ENCODE data around the gene ZEB1. TPM values are rescaled to one million over a fixed set of nuclear protein-coding genes. Genes with fewer than 3 reads are reported as not detected.

Gene ZEB1
- total and polyA plus RNA-seq, 9 of the 15 experiments (the other 6 are each of a cell fraction or from before 2014, with no cell fraction given): 2.1 to 8.4 (median 4.9) TPM

- TF ChIP-seq ZNF655 (CRISPR knock-in tag; IDR thresholded peaks at IDR 0.05) (no peak), ZNF311 (CRISPR knock-in tag; IDR thresholded peaks at IDR 0.05) (no peak), ZNF589 (CRISPR knock-in tag; IDR thresholded peaks at IDR 0.05; ENCODE audit: low read depth) (peak; percentile 38; the same call in 1 of the 2 replicates), ZC3H8 (IDR thresholded peaks at IDR 0.05) (no peak), ETV1 (tag; conservative IDR thresholded peaks at IDR 0.05; ENCODE audit: low read depth) (peak; percentile 93), ARID3B (CRISPR knock-in tag; IDR thresholded peaks at IDR 0.05; ENCODE audit: borderline replicate concordance) (no peak), CBX1 (IDR thresholded peaks at IDR 0.05; ENCODE audit: low read depth) (peak; percentile 60; the same call in 1 of the 2 replicates), KDM1A (IDR thresholded peaks at IDR 0.05) (peak in 1 of 2 experiments; percentile 68; a peak in 1 of 4 replicates), SNAPC5 (CRISPR knock-in tag; IDR thresholded peaks at IDR 0.05) (no peak), TCF3 (CRISPR knock-in tag; IDR thresholded peaks at IDR 0.05) (no peak), DNMT1 (IDR thresholded peaks at IDR 0.05) (no peak), TAF15 (IDR thresholded peaks at IDR 0.05; ENCODE audit: low read depth, low read length) (no peak), SP2 (IDR thresholded peaks at IDR 0.05; ENCODE audit: extremely low read depth, low read depth, low read length, poor library complexity, severe bottlenecking) (no peak), RBM14 (IDR thresholded peaks at IDR 0.05; ENCODE audit: borderline replicate concordance, insufficient read depth, low read depth, low read length) (0 out of 2 replicates have a peak, but pooled peaks have one; percentile 48), PTTG1 (tag; IDR thresholded peaks at IDR 0.05; ENCODE audit: low read depth) (no peak), KDM5B (IDR thresholded peaks at IDR 0.05; ENCODE audit: insufficient replicate concordance, low read depth, low read length) (peak; percentile 22), CXXC5 (CRISPR knock-in tag; IDR thresholded peaks at IDR 0.05) (peak; percentile 65), RBM15 (IDR thresholded peaks at IDR 0.05; ENCODE audit: insufficient read depth, low read length) (no peak)
Measured at GRCh38 chr10:31318854-31319601, at the start of gene ZEB1 (continued).
